ENCODE measurements around the gene PKP3. TPM values are rescaled to one million over a fixed set of nuclear protein-coding genes. Genes with fewer than 3 reads are reported as not detected.
"Not testable (repeated sequence)": the region's sequence is repeated elsewhere in the genome, so short reads cannot be mapped to it uniquely, and the experiment has no call there.

Gene PKP3
- total and polyA plus RNA-seq, 2 donors = 7.7 to 26.5 TPM

DNA sequence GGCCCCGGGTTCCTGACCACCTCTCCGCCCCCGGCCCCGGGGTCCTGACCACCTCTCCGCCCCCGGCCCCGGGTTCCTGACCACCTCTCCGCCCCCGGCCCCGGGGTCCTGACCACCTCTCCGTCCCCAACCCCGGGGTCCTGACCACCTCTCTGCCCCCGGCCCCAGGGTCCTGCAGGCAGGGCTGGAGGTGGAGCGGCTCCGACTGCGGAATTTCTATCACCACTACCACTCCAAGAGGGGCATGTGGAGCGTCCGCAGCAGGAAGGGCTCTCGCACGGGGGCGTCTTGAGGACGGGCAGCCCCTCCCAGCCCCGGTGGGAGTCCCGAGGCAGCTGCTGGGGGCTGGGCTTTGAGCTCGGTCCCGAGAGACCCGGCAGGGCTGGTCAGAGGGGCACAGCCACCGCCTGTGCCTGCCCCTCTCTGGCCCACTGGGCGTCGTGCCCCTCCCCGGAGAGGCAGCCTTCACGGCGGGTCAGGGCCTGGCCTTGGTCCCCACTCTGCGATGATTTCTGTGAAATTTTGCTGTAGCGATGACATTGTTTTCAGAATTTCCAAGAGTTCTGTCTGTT lies 12.4 kb upstream of the PKP3 start:
- H3K4me1 ChIP-seq (ENCODE audit: control insufficient read depth in 2 of 2, insufficient read depth in 2 of 2, low read length in 2 of 2) = peaks cover 0 to 11% of the 10 kb centered on the region in 2 donors
- no peak for DNase-seq (ENCODE audit: low read depth in 6 of 9, low spot score in 9 of 9)
- no peak overlapping the region for H3K4me3 ChIP-seq (ENCODE audit: low read length in 2 of 2)
- 75% methylated on average over 31 of the region's 35 CpGs for whole genome bisulfite sequencing
- H3K36me3 ChIP-seq (ENCODE audit: control insufficient read depth in 2 of 2, insufficient read depth in 2 of 2, low read length in 1 of 2) = no peaks in the 10 kb centered on the region
- H3K9me3 ChIP-seq (ENCODE audit: control insufficient read depth in 2 of 2, insufficient read depth in 1 of 2, low read length in 1 of 2) = peaks cover 2 to 26% of the 10 kb centered on the region in 2 donors
- peaks cover 0 to 8% of the 10 kb centered on the region in 2 donors for H3K27me3 ChIP-seq (ENCODE audit: control insufficient read depth in 2 of 2, insufficient read depth in 1 of 2, low read length in 1 of 2)
- H3K27ac ChIP-seq (ENCODE audit: low read depth in 1 of 2, low read length in 1 of 2) = no peak overlapping the region

DNA sequence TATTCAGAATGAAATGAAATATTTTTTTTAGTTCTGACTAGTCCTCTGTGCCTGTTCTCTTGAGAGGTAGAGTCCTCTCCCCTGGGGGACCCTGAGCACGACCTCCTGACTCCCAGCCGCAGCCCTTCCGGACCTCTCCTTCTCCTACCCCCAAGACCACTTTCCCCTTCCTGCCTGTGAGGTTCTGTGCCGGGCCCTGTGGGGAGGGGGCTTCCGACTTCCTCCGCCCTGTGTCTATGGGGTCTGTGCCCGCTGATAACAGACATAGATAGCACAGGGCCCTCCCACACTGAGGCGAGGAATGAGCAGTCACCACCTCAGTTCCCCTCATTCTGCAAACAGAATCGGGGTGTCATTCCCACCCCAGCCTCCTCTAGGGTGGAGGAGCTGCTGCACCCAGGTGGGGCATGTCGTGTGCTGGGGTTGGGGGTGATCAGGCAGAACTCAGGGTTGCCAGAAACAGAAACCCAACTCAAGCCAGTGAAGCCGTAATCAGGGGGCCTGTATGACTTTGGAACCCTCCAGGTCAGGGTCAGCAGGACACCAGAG lies 11.9 kb upstream of the PKP3 start:
- peaks cover 0 to 11% of the 10 kb centered on the region in 2 donors for H3K4me1 ChIP-seq (ENCODE audit: control insufficient read depth in 2 of 2, insufficient read depth in 2 of 2, low read length in 2 of 2)
- 30% methylated on average over 11 of the region's 11 CpGs for WGBS
- H3K9me3 ChIP-seq (ENCODE audit: control insufficient read depth in 2 of 2, insufficient read depth in 1 of 2, low read length in 1 of 2) = peaks cover 2 to 31% of the 10 kb centered on the region in 2 donors
- H3K36me3 ChIP-seq (ENCODE audit: control insufficient read depth in 2 of 2, insufficient read depth in 2 of 2, low read length in 1 of 2) = no peaks in the 10 kb centered on the region
- H3K27me3 ChIP-seq (ENCODE audit: control insufficient read depth in 2 of 2, insufficient read depth in 1 of 2, low read length in 1 of 2) = peaks cover 0 to 8% of the 10 kb centered on the region in 2 donors
- H3K27ac ChIP-seq (ENCODE audit: low read depth in 1 of 2, low read length in 1 of 2) = no peak overlapping the region
- H3K4me3 ChIP-seq (ENCODE audit: low read length in 2 of 2) = no peak overlapping the region
- no peak for DNase-seq (ENCODE audit: low read depth in 6 of 9, low spot score in 9 of 9)

DNA sequence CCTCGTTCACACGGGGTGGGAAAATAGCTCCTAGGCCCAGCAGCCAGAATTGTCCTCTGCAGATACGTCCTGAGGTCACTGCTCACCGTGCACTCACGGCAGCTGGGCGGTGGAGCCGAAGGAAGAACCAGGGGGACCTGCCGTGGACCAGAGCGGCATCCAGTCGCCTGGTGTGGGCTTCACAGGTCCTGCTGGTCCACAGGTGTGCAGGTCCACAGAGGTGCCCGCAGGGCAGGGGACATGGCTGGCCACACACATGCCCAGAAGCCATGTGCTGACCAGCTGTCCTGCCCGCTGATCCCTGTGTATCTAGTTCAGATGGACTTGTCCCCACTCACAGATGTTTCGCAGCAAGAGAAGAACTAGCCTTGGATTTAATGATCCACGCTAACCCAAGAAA lies 10.6 kb upstream of the PKP3 start:
- Histone ChIP-seq H3K36me3 (ENCODE audit: control insufficient read depth in 2 of 2, insufficient read depth in 2 of 2, low read length in 1 of 2) (no peaks in the 10 kb centered on the region), H3K27me3 (ENCODE audit: control insufficient read depth in 2 of 2, insufficient read depth in 1 of 2, low read length in 1 of 2) (peaks cover 0 to 10% of the 10 kb centered on the region in 2 donors), H3K4me1 (ENCODE audit: control insufficient read depth in 2 of 2, insufficient read depth in 2 of 2, low read length in 2 of 2) (peaks cover 0 to 11% of the 10 kb centered on the region in 2 donors), H3K27ac (ENCODE audit: low read depth in 1 of 2, low read length in 1 of 2) (no peak overlapping the region), H3K4me3 (ENCODE audit: low read length in 2 of 2) (no peak overlapping the region), H3K9me3 (ENCODE audit: control insufficient read depth in 2 of 2, insufficient read depth in 1 of 2, low read length in 1 of 2) (peaks cover 2 to 31% of the 10 kb centered on the region in 2 donors)
- DNase-seq (ENCODE audit: low read depth in 6 of 9, low spot score in 9 of 9) = no peak
- WGBS = 97% methylated on average over 14 of the region's 14 CpGs

DNA sequence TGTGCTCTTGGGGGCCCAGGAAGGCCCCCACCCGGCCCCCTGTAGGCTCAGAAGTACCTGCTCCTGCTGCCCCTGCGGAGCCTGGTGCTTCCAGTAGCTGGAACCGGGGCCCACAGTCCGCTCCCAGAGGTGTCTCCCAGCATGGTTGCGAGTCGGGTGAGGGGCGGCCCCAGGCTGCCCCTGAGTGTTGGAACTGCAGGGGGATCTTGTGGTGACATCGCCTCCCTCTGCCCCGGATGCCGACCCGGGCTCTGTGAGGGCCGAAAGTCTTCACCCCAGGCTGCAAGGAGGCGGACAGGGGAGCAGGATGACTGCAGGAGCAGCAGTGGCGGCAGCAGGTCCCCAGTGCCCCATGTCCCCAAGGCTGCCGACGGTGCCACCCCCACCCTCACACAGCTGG lies 9.5 kb upstream of the PKP3 start:
- DNase-seq (ENCODE audit: low read depth in 6 of 9, low spot score in 9 of 9) = no peak
- Histone ChIP-seq H3K4me3 (ENCODE audit: low read length in 2 of 2) (no peak overlapping the region), H3K4me1 (ENCODE audit: control insufficient read depth in 2 of 2, insufficient read depth in 2 of 2, low read length in 2 of 2) (peaks cover 0 to 11% of the 10 kb centered on the region in 2 donors), H3K27ac (ENCODE audit: low read depth in 1 of 2, low read length in 1 of 2) (no peak overlapping the region), H3K36me3 (ENCODE audit: control insufficient read depth in 2 of 2, insufficient read depth in 2 of 2, low read length in 1 of 2) (no peaks in the 10 kb centered on the region), H3K27me3 (ENCODE audit: control insufficient read depth in 2 of 2, insufficient read depth in 1 of 2, low read length in 1 of 2) (peaks cover 0 to 10% of the 10 kb centered on the region in 2 donors), H3K9me3 (ENCODE audit: control insufficient read depth in 2 of 2, insufficient read depth in 1 of 2, low read length in 1 of 2) (peaks cover 2 to 31% of the 10 kb centered on the region in 2 donors)
- 95% methylated on average over 16 of the region's 16 CpGs for WGBS

DNA sequence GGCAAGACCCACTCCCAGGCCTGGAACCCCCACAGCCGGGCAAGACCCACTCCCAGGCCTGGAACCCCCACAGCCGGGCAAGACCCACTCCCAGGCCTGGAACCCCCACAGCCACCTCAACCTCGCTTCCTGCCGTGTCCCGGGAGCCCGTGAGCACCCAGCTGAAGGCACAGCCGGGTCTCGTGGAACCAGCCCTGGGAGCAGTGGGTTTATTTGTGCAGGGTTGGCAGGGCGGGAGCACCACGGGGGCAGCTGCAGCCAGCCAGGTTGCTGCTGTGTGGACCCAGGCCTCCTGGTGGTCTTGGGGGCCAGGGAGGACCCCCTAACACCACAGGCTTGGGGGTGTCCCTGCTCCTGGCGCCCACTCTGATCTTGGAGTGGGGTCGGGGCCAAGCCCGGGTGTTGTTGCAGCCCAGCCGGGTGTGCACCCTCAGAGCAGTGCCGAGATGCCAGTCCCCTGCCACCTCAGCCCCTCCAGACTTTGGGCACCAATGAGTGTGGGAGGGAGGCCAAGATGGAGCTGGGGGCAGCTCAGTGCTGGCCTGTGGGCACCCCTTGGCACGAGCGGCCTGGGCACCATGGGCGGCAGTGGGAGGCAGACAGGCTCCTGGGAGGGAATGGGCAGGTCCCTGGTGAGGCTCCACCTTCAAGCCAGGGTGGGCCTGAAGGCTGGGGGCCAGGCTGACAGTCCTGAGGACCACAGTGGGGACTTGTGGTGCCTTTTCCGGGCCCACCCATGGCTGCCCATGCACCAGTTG lies 8.2 kb upstream of the PKP3 start:
- peaks cover 0 to 11% of the 10 kb centered on the region in 2 donors for H3K4me1 ChIP-seq (ENCODE audit: control insufficient read depth in 2 of 2, insufficient read depth in 2 of 2, low read length in 2 of 2)
- H3K9me3 ChIP-seq (ENCODE audit: control insufficient read depth in 2 of 2, insufficient read depth in 1 of 2, low read length in 1 of 2) = peaks cover 2 to 20% of the 10 kb centered on the region in 2 donors
- 95% methylated on average over 18 of the region's 19 CpGs for WGBS
- no peak overlapping the region for H3K4me3 ChIP-seq (ENCODE audit: low read length in 2 of 2)
- peaks cover 0 to 7% of the 10 kb centered on the region in 2 donors for H3K27me3 ChIP-seq (ENCODE audit: control insufficient read depth in 2 of 2, insufficient read depth in 1 of 2, low read length in 1 of 2)
- H3K36me3 ChIP-seq (ENCODE audit: control insufficient read depth in 2 of 2, insufficient read depth in 2 of 2, low read length in 1 of 2) = no peaks in the 10 kb centered on the region
- H3K27ac ChIP-seq (ENCODE audit: low read depth in 1 of 2, low read length in 1 of 2) = no peak overlapping the region
- no peak for DNase-seq (ENCODE audit: low read depth in 6 of 9, low spot score in 9 of 9)

DNA sequence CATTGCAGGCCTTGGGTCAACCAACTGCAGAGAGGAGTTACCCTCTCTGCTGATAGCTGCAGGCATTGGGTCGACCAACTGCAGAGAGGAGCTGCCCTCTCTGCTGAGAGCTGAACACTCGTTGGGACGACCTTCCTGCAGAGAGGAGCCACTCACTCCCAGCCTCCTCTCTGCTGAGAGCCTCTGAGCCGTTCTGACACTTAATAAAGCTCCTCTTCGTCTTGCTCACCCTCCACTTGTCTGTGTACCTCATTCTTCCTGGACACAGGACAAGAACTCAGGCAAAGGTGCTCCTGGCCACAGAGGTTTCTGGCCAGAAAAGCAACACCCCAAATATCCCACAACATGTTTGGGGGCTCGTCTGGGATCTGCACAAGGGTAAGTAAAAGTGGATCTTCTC lies 7.5 kb upstream of the PKP3 start:
- H3K9me3 ChIP-seq (ENCODE audit: control insufficient read depth in 2 of 2, insufficient read depth in 1 of 2, low read length in 1 of 2) = peaks cover 2 to 17% of the 10 kb centered on the region in 2 donors
- WGBS = 95% methylated on average over 6 of the region's 6 CpGs
- H3K27ac ChIP-seq (ENCODE audit: low read depth in 1 of 2, low read length in 1 of 2) = no peak overlapping the region
- no peaks in the 10 kb centered on the region for H3K36me3 ChIP-seq (ENCODE audit: control insufficient read depth in 2 of 2, insufficient read depth in 2 of 2, low read length in 1 of 2)
- H3K27me3 ChIP-seq (ENCODE audit: control insufficient read depth in 2 of 2, insufficient read depth in 1 of 2, low read length in 1 of 2) = peaks cover 0 to 7% of the 10 kb centered on the region in 2 donors
- DNase-seq (ENCODE audit: low read depth in 6 of 9, low spot score in 9 of 9) = no peak
- H3K4me1 ChIP-seq (ENCODE audit: control insufficient read depth in 2 of 2, insufficient read depth in 2 of 2, low read length in 2 of 2) = peaks cover 0 to 11% of the 10 kb centered on the region in 2 donors
- no peak overlapping the region for H3K4me3 ChIP-seq (ENCODE audit: low read length in 2 of 2)

DNA sequence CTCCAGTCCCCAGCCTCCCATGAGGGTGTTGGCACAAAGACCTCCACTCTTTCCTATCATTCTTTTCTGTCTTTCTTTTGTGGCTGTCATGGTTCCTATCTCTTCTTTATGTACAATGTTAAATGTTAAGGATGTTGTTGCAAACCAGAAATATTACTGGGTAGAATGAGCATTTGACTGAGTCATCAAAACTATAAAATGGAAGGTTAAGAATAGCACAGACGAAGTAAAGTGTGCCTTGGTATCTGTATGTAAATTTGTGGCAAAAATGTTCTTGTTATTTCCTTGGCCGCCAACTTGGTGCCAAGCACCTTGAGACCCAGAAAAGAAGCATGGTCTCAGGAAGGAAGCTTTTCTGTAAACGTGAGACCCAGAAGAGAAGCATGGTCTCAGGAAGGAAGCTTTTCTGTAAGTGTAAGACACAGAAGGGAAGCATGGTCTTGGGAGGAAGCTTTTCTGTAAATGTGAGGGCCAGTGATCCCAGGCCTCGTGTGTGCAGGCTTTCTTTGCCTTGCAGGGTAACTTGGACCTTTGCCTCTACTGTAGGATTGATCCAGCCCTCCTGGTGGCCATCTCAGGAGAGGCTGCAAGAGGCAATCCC lies 6.7 kb upstream of the PKP3 start:
- Histone ChIP-seq H3K4me3 (ENCODE audit: low read length in 2 of 2) (no peak overlapping the region), H3K36me3 (ENCODE audit: control insufficient read depth in 2 of 2, insufficient read depth in 2 of 2, low read length in 1 of 2) (no peaks in the 10 kb centered on the region), H3K27me3 (ENCODE audit: control insufficient read depth in 2 of 2, insufficient read depth in 1 of 2, low read length in 1 of 2) (peaks cover 0 to 3% of the 10 kb centered on the region in 2 donors), H3K4me1 (ENCODE audit: control insufficient read depth in 2 of 2, insufficient read depth in 2 of 2, low read length in 2 of 2) (peaks cover 0 to 4% of the 10 kb centered on the region in 2 donors), H3K9me3 (ENCODE audit: control insufficient read depth in 2 of 2, insufficient read depth in 1 of 2, low read length in 1 of 2) (peaks cover 2 to 17% of the 10 kb centered on the region in 2 donors), H3K27ac (ENCODE audit: low read depth in 1 of 2, low read length in 1 of 2) (no peak overlapping the region)
- 51% methylated on average over 4 of the region's 4 CpGs for WGBS
- no peak for DNase-seq (ENCODE audit: low read depth in 6 of 9, low spot score in 9 of 9)

DNA sequence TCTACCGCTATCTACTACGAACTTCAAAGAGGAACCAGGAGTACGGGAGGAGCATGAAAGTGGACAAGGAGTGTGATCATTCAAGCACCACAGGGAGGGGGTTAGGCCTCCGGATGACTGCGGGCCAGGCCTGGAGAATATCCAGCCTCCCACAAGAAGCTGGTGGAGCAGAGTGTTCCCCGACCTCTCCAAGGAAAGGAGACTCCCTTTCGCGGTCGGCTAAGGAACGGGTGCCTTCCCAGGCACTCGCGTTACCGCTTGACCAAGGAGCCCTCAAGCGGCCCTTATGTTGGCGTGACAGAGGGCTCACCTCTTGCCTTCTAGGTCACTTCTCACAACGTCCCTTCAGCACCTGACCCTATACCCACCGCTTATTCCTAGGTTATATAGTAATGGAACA lies 4.6 kb upstream of the PKP3 start:
- H3K4me1 ChIP-seq (ENCODE audit: control insufficient read depth in 2 of 2, insufficient read depth in 2 of 2, low read length in 2 of 2); DNase-seq (ENCODE audit: low read depth in 6 of 9, low spot score in 9 of 9); H3K4me3 ChIP-seq (ENCODE audit: low read length in 2 of 2); H3K27me3 ChIP-seq (ENCODE audit: control insufficient read depth in 2 of 2, insufficient read depth in 1 of 2, low read length in 1 of 2); H3K27ac ChIP-seq (ENCODE audit: low read depth in 1 of 2, low read length in 1 of 2); H3K36me3 ChIP-seq (ENCODE audit: control insufficient read depth in 2 of 2, insufficient read depth in 2 of 2, low read length in 1 of 2): not testable (repeated sequence)
- 90% methylated on average over 17 of the region's 17 CpGs for WGBS
- peaks cover 2 to 17% of the 10 kb centered on the region in 2 donors for H3K9me3 ChIP-seq (ENCODE audit: control insufficient read depth in 2 of 2, insufficient read depth in 1 of 2, low read length in 1 of 2)

DNA sequence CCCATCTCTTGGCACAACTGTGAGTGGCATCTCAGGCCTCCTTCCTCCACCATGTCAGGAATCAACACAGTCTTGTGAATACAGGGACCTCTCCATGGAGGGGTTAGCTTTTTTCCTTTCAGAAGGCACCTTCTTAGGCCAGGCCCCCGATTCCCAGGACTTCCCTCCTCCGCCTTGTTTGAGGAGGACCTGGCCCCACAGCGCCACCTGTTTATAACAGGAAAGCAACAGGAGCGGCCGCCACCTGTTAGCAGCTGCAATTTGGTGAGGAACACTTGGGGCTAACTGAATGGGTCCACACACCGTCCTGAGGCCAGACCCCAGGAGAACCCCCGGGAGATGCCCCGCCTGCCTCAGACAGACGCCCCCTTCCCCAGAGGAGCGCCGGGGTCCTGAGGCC lies 3.8 kb upstream of the PKP3 start:
- H3K36me3 ChIP-seq (ENCODE audit: control insufficient read depth in 2 of 2, insufficient read depth in 2 of 2, low read length in 1 of 2) = no peaks in the 10 kb centered on the region
- H3K27ac ChIP-seq (ENCODE audit: low read depth in 1 of 2, low read length in 1 of 2) = no peak overlapping the region
- H3K4me3 ChIP-seq (ENCODE audit: low read length in 2 of 2) = no peak overlapping the region
- peaks cover 2 to 17% of the 10 kb centered on the region in 2 donors for H3K9me3 ChIP-seq (ENCODE audit: control insufficient read depth in 2 of 2, insufficient read depth in 1 of 2, low read length in 1 of 2)
- no peak for DNase-seq (ENCODE audit: low read depth in 6 of 9, low spot score in 9 of 9)
- H3K4me1 ChIP-seq (ENCODE audit: control insufficient read depth in 2 of 2, insufficient read depth in 2 of 2, low read length in 2 of 2) = no peaks in the 10 kb centered on the region
- peaks cover 0 to 4% of the 10 kb centered on the region in 2 donors for H3K27me3 ChIP-seq (ENCODE audit: control insufficient read depth in 2 of 2, insufficient read depth in 1 of 2, low read length in 1 of 2)
- 87% methylated on average over 8 of the region's 11 CpGs for WGBS
